Stomach (tissue), 9 donors: ENCODE data around the gene ANKMY2. TPM values are rescaled to one million over a fixed set of nuclear protein-coding genes. Genes with fewer than 3 reads are reported as not detected.

ENCODE experiments used
- DNase-seq, 2 donors: peaks; one replicate each; pipeline versions ENCODE4 v3.0.0 to v3.0.0-alpha.2; 2013 to 2019
- H3K27ac ChIP-seq, 5 donors: fragments of 200-600 bp in 4 of 5; sonication (generic) in 4 of 5; one replicate each; pipeline ENCODE4 v1.5.1; 2013 to 2019; ENCODE audit warnings: mild to moderate bottlenecking in 1 of 5, moderate library complexity in 1 of 5
- H3K27me3 ChIP-seq, 3 donors: fragments of 200-600 bp; sonication (generic); one replicate each; pipeline ENCODE4 v1.5.1; 2017 to 2019; ENCODE audit warnings: mixed run types in 1 of 3
- H3K36me3 ChIP-seq, 4 donors: fragments of 200-600 bp; sonication (generic); 1 replicate in 3 of 4; 2 replicates in 1 of 4; pipeline ENCODE4 v1.5.1; 2016 to 2019
- H3K4me1 ChIP-seq, 4 donors: fragments of 200-600 bp; sonication (generic); one replicate each; pipeline ENCODE4 v1.5.1; 2016 to 2019
- H3K4me3 ChIP-seq, 4 donors: fragments of 200-600 bp; sonication (generic) in 3 of 4; one replicate each; pipeline ENCODE4 v1.5.1; 2016 to 2019; ENCODE audit warnings: mild to moderate bottlenecking in 1 of 4
- H3K9me3 ChIP-seq, 4 donors: fragments of 200-600 bp; sonication (generic); one replicate each; pipeline ENCODE4 v1.5.1; 2016 to 2019
- CTCF ChIP-seq, 7 experiments: fragments of 450-650 bp in 4 of 7; fragments of 200-600 bp in 3 of 7; sonication (generic) in 3 of 7; IDR thresholded peaks; one replicate each; pipeline ENCODE4 v1.5.1; 2016 to 2019; ENCODE audit warnings: antibody characterized with exemption in 7 of 7, control low read depth in 2 of 7, mild to moderate bottlenecking in 1 of 7
- EP300 ChIP-seq: sonication (generic); formaldehyde crosslinking; IDR thresholded peaks from one replicate; pipeline ENCODE4 v1.6.1; 2017; ENCODE audit warnings: antibody characterized with exemption
- POLR2A ChIP-seq, 4 donors: fragments of 450-650 bp; IDR thresholded peaks; one replicate each; pipeline ENCODE4 v1.6.1; 2016; ENCODE audit warnings: antibody characterized with exemption in 4 of 4, control low read depth in 2 of 4, mild to moderate bottlenecking in 1 of 4, moderate library complexity in 1 of 4
- POLR2AphosphoS5 ChIP-seq, 3 donors: sonication (generic); formaldehyde crosslinking; IDR thresholded peaks; one replicate each; pipeline ENCODE4 v1.6.1; 2016; ENCODE audit warnings: antibody characterized with exemption in 3 of 3
- WGBS, 5 donors: extraction: QIAGEN DNeasy Blood & Tissue Kit in 3 of 5; methylation state at CpG; one replicate each; pipeline versions ENCODE4 v1.1.5 to v1.1.7; 2013 to 2018; 5-methylcytosine and 5-hydroxymethylcytosine counted together
- intact Hi-C: fragments of 100-400 bp; cut with DNase I; formaldehyde crosslinking; loops from one replicate; pipeline ENCODE4 v1.15.1; 2023; ENCODE audit warnings: low total_unique reads
- polyA plus RNA-seq, 3 donors: library from polyadenylated mRNA; stranded (reverse); fragments of 200-250 nt; gene quantifications; one replicate each; pipeline ENCODE4 v1.2.3, GENCODE V29; 2013
- total RNA-seq, 5 donors: library from RNA; depleted of rRNA; stranded (reverse); fragments of >200 nt; gene quantifications; one replicate each; pipeline versions ENCODE4 v1.1.0 to v1.2.3, GENCODE V29; 2014 to 2016
- donor health status: healthy with polysubstance abuse.
- donor health status: Bipolar disorder and iron deficiency.
- donor health status: healthy.

The ANKMY2 gene
- total and polyA plus RNA-seq, 8 donors = 2.6 to 39.8 (median 29.0) TPM

- peak overlapping the region; percentile 68 to 88 (median 74) for H3K27ac ChIP-seq
- intact Hi-C loops = no loop called here
- DNase-seq = peak in 1 of 2 donors; percentile 73
- no peaks in the 10 kb centered on the region for H3K9me3 ChIP-seq
- peaks cover 0 to 50% (median 24%) of the 10 kb centered on the region in 4 donors for H3K4me1 ChIP-seq
- 30 to 63% (median 36%) methylated on average over 4 of the region's 4 CpGs for WGBS, 5 donors
- H3K36me3 ChIP-seq = peaks cover 0 to 65% (median 59%) of the 10 kb centered on the region in 4 donors
- TF ChIP-seq POLR2A (IDR thresholded peaks at IDR 0.05) (no peak), POLR2AphosphoS5 (IDR thresholded peaks at IDR 0.05) (peak in 1 of 3 donors; percentile 30), CTCF (IDR thresholded peaks at IDR 0.05) (no peak), EP300 (no peak)
- H3K4me3 ChIP-seq = no peak overlapping the region
- H3K27me3 ChIP-seq = no peaks in the 10 kb centered on the region
Observed at GRCh38 chr7:16609842-16610450, 35.6 kb downstream of the ANKMY2 start.

DNA sequence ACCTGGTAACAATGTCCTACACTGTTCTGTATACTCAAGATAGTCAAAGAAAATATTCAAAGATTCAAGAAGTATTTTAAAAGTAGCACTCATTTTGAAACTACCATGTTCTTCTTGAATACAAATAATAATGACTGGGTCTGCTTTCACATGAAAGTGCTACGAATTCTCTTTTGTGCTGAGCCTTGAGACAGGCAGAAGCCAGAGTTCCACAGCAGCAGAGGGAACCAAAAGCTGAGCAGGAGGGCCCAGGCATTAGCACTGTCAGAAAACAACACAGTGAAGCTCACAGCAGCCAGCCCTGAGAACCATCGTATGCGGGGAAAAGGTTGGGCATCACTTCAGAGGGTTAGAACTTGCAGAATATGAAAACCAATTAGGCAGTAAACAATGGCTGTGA is 38.9 kb downstream of the ANKMY2 start:
- H3K27me3 ChIP-seq = no peaks in the 10 kb centered on the region
- peak overlapping the region; percentile 63 to 82 (median 74) for H3K27ac ChIP-seq
- H3K4me3 ChIP-seq = no peak overlapping the region
- 24 to 54% (median 35%) methylated on average over 3 of the region's 3 CpGs for WGBS, 5 donors
- no peak for TF ChIP-seq POLR2A (IDR thresholded peaks at IDR 0.05)
- no peak for TF ChIP-seq CTCF (IDR thresholded peaks at IDR 0.05)
- TF ChIP-seq EP300 = no peak
- no peak for TF ChIP-seq POLR2AphosphoS5 (IDR thresholded peaks at IDR 0.05)
- H3K9me3 ChIP-seq = no peaks in the 10 kb centered on the region
- intact Hi-C loops = no loop called here
- DNase-seq = peak in 1 of 2 donors; percentile 41
- H3K36me3 ChIP-seq = peaks cover 5 to 82% (median 73%) of the 10 kb centered on the region in 4 donors
- H3K4me1 ChIP-seq = peaks cover 0 to 37% (median 17%) of the 10 kb centered on the region in 4 donors

GRCh38 chr7:16604054-16604453 is 41.5 kb downstream of the ANKMY2 start:
- no peak overlapping the region for H3K27ac ChIP-seq
- H3K4me1 ChIP-seq = peaks cover 0 to 15% (median 10%) of the 10 kb centered on the region in 4 donors
- H3K27me3 ChIP-seq = no peaks in the 10 kb centered on the region
- intact Hi-C loops = no loop called here
- no peak overlapping the region for H3K4me3 ChIP-seq
- TF ChIP-seq CTCF (IDR thresholded peaks at IDR 0.05) (peak in 1 of 7 experiments; percentile 31), POLR2A (IDR thresholded peaks at IDR 0.05) (no peak), EP300 (no peak)
- WGBS, 5 donors = 75 to 89% (median 80%) methylated on average over 3 of the region's 3 CpGs
- peaks cover 9 to 91% (median 87%) of the 10 kb centered on the region in 4 donors for H3K36me3 ChIP-seq
- no peaks in the 10 kb centered on the region for H3K9me3 ChIP-seq
- DNase-seq = no peak

DNA sequence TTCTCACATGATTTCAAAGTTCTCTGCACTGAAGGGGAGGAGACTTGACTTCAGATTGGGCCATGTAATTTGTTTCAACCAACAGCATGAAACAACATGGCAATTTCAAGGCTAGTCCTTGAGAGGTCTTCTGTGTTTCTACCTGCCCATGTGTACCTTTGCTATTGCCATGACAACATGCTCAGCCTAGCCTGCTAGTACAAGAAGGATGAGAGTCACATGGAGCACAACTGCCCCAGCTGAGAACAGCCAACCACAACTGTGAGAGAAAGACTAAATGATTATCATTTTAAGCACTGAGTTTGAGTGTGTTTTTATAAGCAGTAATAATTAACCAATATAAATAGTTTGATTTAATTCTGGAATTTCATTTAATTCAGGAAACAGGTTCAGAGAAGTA is 41.9 kb downstream of the ANKMY2 start:
- Histone ChIP-seq H3K4me1 (peaks cover 0 to 18% (median 10%) of the 10 kb centered on the region in 4 donors), H3K9me3 (no peaks in the 10 kb centered on the region), H3K4me3 (no peak overlapping the region), H3K27me3 (no peaks in the 10 kb centered on the region), H3K27ac (no peak overlapping the region), H3K36me3 (peaks cover 9 to 91% (median 87%) of the 10 kb centered on the region in 4 donors)
- peak in 1 of 2 donors; percentile 46 for DNase-seq
- TF ChIP-seq POLR2A (IDR thresholded peaks at IDR 0.05) = no peak
- intact Hi-C loops = no loop called here

GRCh38 chr7:16599860-16600259 is 45.7 kb downstream of the ANKMY2 start:
- no peaks in the 10 kb centered on the region for H3K9me3 ChIP-seq
- peak in 1 of 2 donors; percentile 81 for DNase-seq
- TF ChIP-seq EP300 (no peak), CTCF (IDR thresholded peaks at IDR 0.05) (no peak), POLR2A (IDR thresholded peaks at IDR 0.05) (no peak), POLR2AphosphoS5 (IDR thresholded peaks at IDR 0.05) (peak in 2 of 3 donors; percentile 67 to 86)
- peak overlapping the region in 4 of 5 donors; percentile 69 to 85 (median 74) for H3K27ac ChIP-seq
- intact Hi-C loops = no loop called here
- peaks cover 9 to 69% (median 63%) of the 10 kb centered on the region in 4 donors for H3K36me3 ChIP-seq
- no peaks in the 10 kb centered on the region for H3K27me3 ChIP-seq
- H3K4me3 ChIP-seq = no peak overlapping the region
- peaks cover 0 to 12% (median 5%) of the 10 kb centered on the region in 4 donors for H3K4me1 ChIP-seq
- 30 to 63% (median 46%) methylated on average over 7 of the region's 7 CpGs for WGBS, 5 donors
